Measurements from ENCODE around the gene RD3L. TPM values are rescaled to one million over a fixed set of nuclear protein-coding genes. Genes with fewer than 3 reads are reported as not detected.

RD3L gene
- total RNA-seq, 1 donor from 2014 or later = not detected

GRCh38 chr14:103898711-103899110 lies 43.6 kb downstream of the RD3L start:
- intact Hi-C loops (cut with DNase I) = loop anchor here (10.0 kb wide), 1 partner anchor 84 kb away; no protein-coding TSS in a partner anchor
- DNase-seq (ENCODE audit: low spot score) (no peak), ATAC-seq (no peak)

GRCh38 chr14:103898204-103898603 lies 44.1 kb downstream of the RD3L start:
- no peak for DNase-seq (ENCODE audit: low spot score)
- ATAC-seq = no peak
- intact Hi-C loops (cut with DNase I) = loop anchor here (10.0 kb wide), 1 partner anchor 83 kb away; no protein-coding TSS in a partner anchor

- DNase-seq (ENCODE audit: low spot score) (no peak), ATAC-seq (no peak)
- intact Hi-C loops (cut with DNase I) = loop anchor here (10.0 kb wide), 1 partner anchor 83 kb away; no protein-coding TSS in a partner anchor
These were observed 45.0 kb downstream of the RD3L start for GRCh38 chr14:103897075-103897947.

GRCh38 chr14:103896578-103896977 lies 45.8 kb downstream of the RD3L start:
- intact Hi-C loops (cut with DNase I) = loop anchor here (10.0 kb wide), 1 partner anchor 82 kb away; no protein-coding TSS in a partner anchor
- DNase-seq (ENCODE audit: low spot score) = no peak
- ATAC-seq = no peak

- no peak for ATAC-seq
- intact Hi-C loops (cut with DNase I) = loop anchor here (10.0 kb wide), 1 partner anchor 80 kb away; no protein-coding TSS in a partner anchor
- DNase-seq (ENCODE audit: low spot score) = no peak
These were observed 47.6 kb downstream of the RD3L start for GRCh38 chr14:103894723-103895059.

GRCh38 chr14:103894034-103894722 lies 48.2 kb downstream of the RD3L start:
- DNase-seq (ENCODE audit: low spot score) (no peak), ATAC-seq (no peak)
- intact Hi-C loops (cut with DNase I) = loop anchor here (10.0 kb wide), 1 partner anchor 79 kb away; no protein-coding TSS in a partner anchor

GRCh38 chr14:103892247-103892646 lies 50.1 kb downstream of the RD3L start:
- intact Hi-C loops (cut with DNase I) = loop anchor here (10.0 kb wide), 1 partner anchor 77 kb away; no protein-coding TSS in a partner anchor
- DNase-seq (ENCODE audit: low spot score) (no peak), ATAC-seq (no peak)

- ATAC-seq (no peak), DNase-seq (ENCODE audit: low spot score) (no peak)
- intact Hi-C loops (cut with DNase I) = loop anchor here (10.0 kb wide), 1 partner anchor 77 kb away; no protein-coding TSS in a partner anchor
These were observed 50.6 kb downstream of the RD3L start for GRCh38 chr14:103891667-103892215.

- intact Hi-C loops (cut with DNase I) = loop anchor here (10.0 kb wide), 1 partner anchor 76 kb away; no protein-coding TSS in a partner anchor
- ATAC-seq = no peak
- DNase-seq (ENCODE audit: low spot score) = no peak
These were observed 51.3 kb downstream of the RD3L start for GRCh38 chr14:103890821-103891666.

Other genes starting within 250 kb of the RD3L start
- 4.6 TPM for gene XRCC3, start 227.1 kb downstream of the RD3L start, total RNA-seq
- 86.6 TPM for gene ZFYVE21, start 226.7 kb downstream of the RD3L start, total RNA-seq
- 38.6 TPM for gene PPP1R13B, start 95.0 kb downstream of the RD3L start, total RNA-seq
- 8.2 TPM for gene TDRD9, start 14.1 kb downstream of the RD3L start, total RNA-seq
- 4.6 TPM for gene ASPG, start 143.2 kb upstream of the RD3L start, total RNA-seq
- gene KIF26A, start 196.1 kb upstream of the RD3L start, total RNA-seq = 10.4 TPM

Measured in sciatic nerve (tissue), 2 donors.